GM19397 (cell line): Measurements from ENCODE around the gene RMND5A.

ENCODE experiments used
- ATAC-seq: cut with Tn5 transposase; IDR thresholded peaks from one replicate; pipeline ENCODE4 v1.9.1; 2021; ENCODE audit warnings: mild to moderate bottlenecking, moderate library complexity; ENCODE audit not compliant: unreplicated experiment

RMND5A gene

DNA sequence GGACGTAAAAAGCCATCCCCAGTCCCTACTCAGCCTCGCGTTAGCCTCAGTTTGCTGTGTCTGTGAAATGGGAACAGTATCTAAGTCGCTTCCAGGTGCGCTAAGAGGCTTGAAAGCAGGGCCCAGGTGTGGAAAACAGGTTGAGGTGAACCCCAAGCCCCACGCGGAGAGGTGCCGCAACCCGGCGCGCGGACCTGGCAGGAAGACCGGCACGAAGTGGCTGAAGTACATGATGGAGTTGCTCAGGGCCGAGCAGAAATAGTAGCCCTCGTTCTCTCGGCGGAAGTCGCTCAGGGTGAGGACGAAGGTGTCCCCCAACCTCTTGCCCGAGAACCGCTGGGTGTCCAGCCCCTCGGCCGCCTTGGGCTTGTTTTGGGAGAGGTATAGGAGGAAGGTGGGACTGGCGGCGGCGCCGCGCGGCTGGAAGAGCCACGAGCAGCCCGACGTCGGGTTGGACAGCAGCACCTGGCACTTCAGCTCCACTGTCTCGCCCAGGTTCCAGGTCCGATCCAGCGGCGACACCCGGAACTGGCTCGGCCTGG, 70.1 kb downstream of the RMND5A start:
- no peak for ATAC-seq

DNA sequence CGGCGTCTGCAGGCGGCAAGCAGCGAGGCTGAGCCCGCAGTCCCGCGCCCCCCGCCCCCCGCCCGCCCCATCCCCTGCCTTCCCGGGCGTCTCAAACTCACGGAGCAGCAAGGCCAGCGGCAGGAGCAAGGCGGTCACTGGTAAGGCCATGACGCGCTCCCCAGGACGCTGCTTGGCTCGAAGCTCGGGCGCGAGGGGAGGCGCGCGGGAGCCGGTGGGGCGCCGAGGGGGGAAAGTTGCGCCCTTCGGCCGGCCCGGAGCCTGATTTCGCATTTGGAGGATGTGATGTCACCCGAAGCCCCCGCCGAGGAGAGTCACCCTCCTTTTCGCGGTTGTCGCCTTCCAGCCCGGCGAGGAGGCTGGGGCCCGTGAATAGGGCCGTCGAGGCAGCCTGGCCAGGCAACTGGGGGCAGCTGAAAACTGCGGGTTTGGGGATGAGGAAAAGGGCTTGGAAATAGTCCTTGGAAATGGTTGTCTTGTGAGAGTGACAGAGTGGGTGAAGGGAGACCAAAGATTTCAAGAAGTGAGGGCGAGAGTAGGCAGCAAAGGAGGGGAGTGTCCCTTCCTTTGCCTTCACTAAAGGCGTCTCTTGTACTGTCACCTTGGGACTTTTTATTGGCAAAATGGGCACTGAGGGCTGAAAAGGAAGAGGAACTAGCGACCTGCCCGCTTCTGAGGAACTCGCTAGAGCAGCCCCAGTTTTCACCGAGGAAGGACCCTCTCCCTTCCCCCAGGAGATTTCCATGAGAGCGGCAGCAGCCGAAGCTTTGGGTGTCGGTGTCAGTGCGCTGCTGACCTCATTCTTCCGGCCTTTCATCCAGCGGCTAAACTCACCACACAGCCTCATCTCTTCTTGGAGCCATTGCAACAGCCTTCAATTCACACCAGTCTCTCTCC, 70.8 kb downstream of the RMND5A start, which contains the start of gene CD8A:
CD8A (minus strand) TSS at position 238 of the 897 bp plus-strand sequence; CDS start at position 150, 88 bp downstream.
- ATAC-seq = no peak

DNA sequence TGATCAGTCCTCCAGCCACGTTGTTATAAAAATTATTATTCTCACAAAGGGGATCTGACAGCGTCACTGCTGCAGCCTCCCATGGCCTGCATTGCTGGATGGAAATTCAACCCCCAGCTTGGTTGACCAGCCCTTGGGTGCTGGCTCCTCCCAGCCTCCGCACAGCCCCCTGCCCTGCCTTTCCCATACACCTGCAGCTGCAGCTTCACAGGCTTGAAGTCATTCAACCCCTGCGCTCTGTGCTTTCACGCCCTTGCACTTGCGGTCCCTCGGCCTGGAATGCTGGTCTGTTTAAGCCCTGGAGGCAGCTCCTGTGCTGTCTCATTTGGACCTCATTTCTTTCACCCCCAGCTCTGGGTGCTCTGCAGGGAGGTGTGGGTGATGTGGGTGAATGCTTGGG, 71.5 kb downstream of the RMND5A start:
- ATAC-seq = no peak

DNA sequence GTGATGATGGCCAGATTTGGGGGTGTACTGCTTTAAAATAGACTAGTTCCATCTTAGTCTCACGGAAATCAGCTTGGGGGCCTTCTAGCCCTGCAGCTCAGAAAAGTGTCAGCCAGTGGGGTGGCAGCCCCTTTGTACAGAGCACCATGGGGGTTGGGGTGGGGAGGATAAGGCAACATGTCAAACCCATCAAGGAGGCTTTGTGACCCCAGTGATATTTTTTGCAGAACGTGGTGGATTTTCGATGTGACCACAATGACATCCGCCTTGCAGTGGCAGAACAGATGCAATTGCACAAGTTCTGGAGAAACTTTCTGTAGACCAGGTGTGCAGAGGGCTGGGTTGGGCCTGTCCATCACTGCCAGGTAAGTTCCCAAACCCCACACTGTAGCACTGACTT, 73.7 kb downstream of the RMND5A start:
- ATAC-seq = no peak

DNA sequence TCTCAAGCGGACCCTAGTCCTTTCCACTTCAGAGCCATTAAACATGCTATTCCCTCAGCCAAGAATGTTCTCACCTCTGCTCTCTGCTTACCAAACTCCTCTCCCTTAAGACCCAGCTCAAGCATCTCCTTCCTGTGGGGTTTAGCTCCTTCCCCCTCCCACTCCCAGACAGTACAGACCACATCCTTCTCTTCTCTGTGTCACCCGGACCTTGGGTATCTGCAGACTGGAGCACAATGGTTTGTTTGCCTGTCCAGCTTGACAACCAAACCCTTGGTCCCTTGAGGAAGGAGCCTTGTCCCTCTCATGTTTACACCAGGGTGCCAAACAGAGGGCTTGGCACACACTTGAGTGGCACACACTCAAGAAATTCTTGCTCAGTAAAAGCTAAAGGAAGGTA, 74.8 kb downstream of the RMND5A start:
- ATAC-seq = no peak

DNA sequence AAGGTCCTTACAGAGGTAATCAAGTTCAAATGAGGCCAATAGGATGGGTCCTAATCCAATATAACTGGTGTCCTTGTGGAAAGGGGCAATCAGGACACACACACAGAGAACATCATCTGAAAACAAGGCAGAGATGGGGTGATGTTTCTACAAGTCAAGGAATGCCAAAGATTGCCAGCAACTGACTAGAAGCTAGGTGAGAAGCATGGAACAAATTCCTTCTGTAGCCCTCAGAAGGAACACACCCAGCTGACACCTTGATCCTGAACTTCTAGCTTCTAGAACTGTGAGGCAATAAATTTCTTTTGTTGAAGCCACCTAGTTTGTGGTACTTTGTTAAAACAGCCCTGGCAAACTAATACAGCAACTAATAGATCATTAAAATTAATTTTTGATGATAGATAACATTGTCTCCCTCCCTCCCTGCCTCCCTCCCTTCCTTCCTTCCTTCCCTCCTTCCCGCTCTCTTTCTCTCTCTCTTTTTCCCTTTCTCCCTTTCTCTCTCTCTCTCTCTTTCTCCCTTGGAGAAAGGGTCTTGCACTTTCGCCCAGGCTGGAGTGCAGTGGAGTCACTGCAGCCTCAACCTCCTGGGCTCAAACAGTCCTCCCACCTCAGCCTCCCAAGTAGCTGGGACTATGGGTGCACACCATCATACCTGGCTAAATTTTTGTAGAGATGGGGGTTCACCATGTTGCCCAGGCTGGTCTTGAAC, 80.9 kb downstream of the RMND5A start:
- ATAC-seq = no peak

DNA sequence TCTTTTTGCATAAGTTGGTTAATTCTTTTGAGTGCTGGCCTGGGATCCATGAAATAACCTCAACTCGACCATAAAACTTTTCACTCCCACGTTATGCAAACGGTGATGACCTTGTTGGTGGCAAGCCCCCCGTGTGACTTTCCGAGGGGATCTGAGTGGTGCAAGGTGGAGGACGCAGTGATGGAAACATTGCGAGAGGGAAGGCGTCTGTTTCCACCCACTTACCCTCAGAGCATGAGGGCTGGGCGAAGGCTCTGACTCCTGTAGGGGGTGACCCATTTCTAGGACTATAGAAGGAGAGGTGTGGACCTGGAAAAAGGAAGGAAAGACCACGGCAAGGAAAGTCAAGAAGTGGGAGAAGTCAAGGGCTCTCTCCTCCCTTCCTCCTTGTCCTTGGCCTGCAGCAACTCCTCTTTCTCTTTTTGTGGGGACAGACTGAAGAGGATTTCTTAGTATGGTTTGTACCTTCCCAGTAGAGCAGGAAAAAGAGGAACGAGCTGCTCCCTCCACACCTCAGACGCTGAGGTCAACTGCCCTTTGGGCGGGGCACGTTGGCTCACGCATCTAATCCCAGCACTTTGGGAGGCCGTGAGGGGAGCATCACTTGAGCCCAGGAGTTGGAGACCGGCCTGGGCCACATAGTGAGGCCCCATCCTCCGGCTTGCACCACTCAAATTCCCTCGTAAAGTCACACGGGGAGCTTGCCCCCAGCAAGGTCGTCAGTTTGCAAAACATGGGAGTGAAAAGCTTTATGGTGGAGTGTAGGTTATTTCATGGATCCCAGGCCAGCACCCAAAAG, 86.2 kb downstream of the RMND5A start:
- no peak for ATAC-seq

DNA sequence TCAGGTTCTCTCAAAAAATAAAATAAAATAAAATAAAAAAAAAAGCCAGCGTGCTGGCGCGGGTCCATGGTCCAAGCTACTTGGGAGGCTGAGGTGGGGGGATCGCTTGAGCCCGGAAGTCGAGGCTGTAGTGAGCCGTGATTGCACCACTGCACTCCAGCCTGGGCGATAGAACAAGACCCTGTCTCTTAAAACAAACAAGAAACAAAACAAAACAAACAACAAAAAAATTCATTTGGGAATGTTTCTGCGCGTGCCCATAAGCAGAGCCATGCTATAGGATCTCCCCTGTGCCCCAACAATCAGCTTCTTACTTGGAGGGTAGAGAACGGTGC, 87.0 kb downstream of the RMND5A start:
- ATAC-seq = no peak

DNA sequence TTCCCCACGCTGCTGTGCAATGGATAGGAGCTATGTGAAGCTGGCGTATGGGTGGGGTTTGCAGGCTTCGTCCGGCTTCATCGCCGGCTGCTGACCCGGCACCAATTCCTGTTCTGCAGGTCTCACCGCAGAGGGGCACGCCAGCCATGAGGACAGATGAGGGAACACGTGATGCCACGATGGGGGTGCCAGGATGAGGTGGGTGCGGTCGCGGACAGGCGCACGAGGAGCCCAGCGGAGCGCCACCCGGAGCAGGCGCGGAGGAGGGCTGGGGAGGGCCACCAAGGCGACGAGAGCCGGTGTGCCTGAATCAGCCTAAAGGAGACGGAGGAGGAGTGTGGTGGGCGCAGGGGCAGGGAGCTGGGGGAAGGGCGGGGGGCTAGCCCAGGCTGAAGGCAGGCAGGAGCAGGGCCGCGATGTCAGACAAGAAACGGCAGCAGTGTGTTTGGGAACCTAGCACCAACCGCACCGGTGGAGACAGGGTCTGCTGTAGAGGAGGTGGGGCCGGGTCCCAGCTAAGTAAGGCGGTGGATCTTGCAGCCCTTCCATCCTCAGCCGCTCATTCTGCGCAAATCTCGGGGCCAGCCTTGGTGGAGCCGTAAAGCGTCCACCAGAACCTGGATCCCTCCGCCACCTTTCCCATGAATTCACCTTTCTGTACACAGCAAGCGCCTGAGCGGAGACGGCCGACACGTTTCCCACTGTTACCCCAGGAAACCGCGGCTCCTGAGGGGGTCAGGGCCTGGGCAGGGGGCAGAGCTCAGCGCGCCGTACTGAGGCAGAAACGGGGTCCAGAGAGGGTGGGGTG, 87.6 kb downstream of the RMND5A start:
- ATAC-seq = no peak

DNA sequence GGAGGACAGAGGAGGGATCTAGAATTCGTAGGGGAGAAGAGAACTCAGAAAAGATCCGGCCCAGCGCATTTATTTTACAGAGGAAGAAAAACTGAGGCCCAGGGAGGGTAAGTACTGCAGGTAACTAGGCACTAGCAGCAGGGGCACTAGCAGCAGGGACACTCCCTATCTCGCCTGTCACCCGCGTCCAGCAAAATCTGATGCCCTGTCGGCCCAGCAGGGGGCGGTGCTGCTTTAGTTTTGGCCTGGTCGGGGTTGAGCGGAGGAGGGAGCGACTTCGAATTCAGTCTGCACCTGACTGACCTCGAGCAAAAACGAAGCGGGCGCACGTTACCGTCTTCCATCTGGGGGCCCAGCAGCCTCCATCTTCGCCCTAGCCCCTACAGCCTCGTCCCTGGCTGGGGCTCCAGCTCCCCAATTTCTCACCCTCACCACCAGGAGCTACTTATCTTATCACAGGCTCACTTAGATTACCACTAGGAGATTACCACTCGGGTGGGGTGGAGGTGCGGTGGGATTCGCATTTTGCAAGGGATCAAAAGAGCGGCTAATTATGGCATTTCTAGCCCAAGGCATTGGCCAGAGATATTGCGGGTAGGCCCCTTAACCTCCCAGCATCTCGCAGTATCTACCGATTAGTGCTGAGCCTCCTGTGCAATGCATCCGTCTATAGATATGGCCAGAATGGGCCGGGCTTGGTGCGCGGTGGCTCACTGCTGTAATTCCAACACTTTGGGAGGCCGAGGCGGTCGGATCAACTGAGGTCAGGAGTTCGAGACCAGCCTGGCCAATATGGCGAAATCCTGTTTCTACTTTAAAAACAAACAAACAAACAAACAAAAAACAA, 88.4 kb downstream of the RMND5A start:
- ATAC-seq = peak; percentile 91

DNA sequence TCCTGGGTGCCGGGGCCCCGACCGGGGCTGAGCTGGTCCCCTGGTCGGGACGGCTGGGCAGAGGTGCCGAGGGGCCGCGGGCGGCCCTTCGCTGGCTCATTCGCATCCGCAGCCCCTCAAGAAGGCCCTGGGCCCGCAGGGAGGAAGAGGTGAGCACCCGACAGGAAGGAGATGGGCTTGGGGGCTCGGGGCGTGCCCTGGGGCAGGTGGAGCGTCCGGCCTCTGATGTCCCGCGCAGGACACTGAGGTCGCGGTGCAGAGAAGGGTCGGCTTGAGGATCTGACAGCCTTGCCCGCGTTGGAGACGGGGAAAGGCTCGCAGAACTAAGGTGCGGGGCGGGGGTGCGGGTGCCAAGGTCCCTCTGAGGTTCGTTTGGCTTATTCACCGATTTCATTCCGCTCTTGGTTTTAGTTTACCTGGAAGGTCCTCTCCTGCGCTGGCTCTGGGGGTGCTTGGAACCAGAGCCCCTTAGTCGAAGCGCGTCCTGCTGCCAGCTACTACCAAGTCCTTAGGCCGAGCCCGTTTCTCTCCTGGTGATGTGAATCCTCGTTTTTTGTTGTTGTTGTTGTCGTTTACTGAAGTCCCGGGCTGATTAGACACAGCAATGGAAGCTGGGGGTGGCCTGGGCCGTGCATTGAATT, 89.5 kb downstream of the RMND5A start:
- ATAC-seq = no peak

DNA sequence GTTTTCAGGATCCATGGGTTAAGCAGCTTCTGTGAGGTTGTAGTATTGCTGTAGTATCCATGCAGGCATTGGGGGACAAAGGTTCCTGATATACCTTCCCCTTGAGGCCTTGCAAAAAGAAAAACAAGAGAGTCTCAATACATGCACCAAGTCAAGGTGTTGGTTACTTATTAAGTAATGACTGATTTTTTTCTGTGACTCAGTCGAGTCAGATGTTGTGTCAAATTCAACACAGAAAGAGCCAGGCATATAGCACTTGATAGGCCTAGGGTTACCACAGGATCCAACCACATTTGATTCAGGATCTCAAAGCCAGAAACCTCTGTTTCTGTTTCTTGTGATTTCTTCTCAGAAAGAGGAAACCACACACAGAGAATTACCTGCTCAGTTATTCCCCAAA, 95.5 kb downstream of the RMND5A start:
- no peak for ATAC-seq

DNA sequence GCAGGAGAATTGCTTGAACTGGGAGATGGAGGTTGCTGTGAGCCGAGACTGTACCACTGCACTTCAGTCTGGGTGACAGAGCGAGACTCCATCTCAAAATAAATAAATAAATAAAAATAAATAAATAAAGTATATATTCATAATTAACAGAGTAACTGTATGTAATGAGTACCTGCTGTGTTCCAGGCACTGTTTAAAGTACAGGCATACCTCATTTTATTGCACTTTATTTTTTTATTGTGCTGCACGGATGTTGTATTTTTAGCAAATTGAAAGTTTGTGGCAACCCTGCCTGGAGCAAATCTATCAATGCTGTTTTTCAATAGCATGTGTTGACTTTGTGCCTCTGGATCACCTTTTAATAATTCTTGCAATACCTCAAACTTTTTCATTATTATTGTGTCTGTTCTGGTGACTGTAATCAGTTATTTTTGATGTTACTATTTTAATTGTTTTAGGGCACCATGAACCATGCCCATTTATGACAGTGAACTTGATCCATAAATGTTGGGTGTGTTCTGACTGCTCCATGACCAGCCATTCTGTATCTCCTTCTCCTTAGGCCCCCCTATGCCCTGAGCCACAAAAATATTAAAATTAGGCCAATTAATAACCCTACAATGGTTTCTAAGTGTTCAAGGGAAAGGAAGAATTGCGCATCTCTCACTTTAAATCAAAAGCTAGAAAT, 98.2 kb downstream of the RMND5A start:
- ATAC-seq = no peak

DNA sequence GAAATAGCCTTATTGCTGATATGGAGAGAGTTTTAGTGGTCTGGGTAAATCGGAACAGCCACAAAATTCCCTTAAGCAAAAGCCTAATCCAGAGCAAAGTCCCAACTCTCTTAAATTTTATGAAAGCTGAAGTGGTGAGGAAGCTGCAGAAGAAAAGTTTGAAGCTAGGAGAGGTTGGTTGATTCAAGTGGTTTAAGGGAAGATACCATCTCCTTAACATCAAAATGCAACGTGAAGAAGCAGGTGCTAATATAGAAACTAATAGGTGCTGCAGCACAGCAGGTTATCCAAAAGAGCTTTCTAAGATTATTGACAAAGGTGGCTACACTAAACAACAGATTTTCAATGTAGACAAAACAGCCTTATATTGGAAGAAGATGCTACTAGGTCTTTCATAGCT, 98.9 kb downstream of the RMND5A start:
- ATAC-seq = no peak

DNA sequence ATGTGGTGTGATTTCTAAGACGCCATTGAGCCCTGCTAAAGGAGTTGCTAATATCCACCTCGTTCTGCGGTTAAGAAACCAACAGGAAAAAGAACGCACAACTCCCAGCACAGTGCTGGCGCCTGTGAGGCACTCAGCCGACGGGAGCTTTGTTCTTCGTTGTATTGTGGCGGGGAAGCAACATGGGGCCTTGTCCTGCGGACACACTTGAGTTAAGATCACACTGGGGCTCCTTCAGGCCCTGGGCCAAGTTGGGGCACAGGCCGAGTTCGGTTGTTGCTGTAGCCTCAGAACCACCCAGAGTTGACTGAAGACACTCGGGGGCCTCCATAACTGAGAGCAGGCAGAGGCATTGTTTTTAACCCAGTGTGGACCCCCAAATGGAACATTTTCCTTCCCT, 101.2 kb downstream of the RMND5A start:
- ATAC-seq = no peak

DNA sequence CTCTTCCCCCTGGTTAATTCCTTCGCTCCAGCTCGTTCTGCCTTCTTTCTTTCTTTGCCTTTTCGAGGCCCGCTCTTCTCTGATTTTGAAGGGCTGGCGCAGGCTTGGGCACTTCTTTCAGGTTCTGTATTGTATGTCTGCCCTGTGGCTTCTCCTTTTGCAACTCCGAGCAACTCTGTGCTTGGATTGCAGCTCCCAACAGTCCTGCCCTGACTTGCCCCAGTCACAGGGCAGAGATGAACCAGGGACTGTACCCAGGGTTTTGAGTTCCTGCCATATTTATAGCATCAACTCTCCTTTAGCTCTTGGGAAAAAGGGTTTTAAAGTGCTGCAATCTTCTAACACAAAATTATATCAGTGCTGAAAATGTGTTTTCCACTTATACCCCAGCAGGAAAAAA, 101.8 kb downstream of the RMND5A start:
- ATAC-seq = no peak

DNA sequence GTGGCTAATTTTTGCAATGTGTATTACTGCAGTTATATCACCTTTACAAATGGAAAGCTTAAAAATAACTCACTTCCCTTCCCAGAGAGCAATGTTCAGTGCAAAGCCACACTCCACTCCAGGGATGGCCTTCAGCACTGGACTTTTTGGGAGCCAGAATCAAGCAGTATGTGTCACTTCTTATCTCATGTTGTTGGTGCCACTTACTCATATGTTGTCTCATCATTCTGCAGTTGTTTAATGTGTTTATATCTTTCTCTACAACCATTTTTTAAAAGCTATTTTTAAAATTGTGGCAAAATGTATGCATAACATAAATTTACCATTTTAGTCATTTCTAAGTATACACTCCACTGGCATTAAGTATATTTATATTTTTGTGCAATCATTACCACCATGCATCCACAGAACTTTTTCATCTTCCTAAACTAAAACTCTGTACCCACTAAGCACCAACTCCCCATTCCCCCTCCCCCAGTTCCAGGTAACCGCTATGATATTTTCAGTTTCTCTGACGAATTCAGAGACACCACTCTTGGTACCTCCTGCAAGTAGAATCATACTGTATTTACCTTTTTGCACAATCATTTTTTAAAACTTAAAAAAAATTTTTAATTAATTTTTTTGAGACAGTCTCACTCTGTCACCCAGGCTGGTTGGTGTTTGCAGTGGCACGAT, 102.7 kb downstream of the RMND5A start:
- ATAC-seq = no peak
